Suprapubic skin (tissue), 4 donors: ENCODE measurements around the gene HNRNPH1.

Experiments used
- EP300 ChIP-seq: sonication (generic); formaldehyde crosslinking; IDR thresholded peaks from one replicate; pipeline ENCODE4 v1.6.1; 2017; ENCODE audit warnings: antibody characterized with exemption
- POLR2A ChIP-seq, 2 donors: fragments of 450-650 bp; IDR thresholded peaks; one replicate each; pipeline ENCODE4 v1.6.1; 2017; ENCODE audit warnings: antibody characterized with exemption in 2 of 2, mild to moderate bottlenecking in 2 of 2, moderate library complexity in 2 of 2
- POLR2AphosphoS5 ChIP-seq, 3 donors: sonication (generic); formaldehyde crosslinking; IDR thresholded peaks; one replicate each; pipeline ENCODE4 v1.6.1; 2017; ENCODE audit warnings: antibody characterized with exemption in 3 of 3
- TF ChIP-seq, protein P1 (sequence below), 2 donors: fragments of 200-600 bp in 1 of 2; fragments of 450-650 bp in 1 of 2; sonication (generic) in 1 of 2; IDR thresholded peaks; one replicate each; pipeline ENCODE4 v1.5.1; 2016 to 2019; ENCODE audit warnings: antibody characterized with exemption in 2 of 2, mild to moderate bottlenecking in 1 of 2, moderate library complexity in 1 of 2

DNA sequence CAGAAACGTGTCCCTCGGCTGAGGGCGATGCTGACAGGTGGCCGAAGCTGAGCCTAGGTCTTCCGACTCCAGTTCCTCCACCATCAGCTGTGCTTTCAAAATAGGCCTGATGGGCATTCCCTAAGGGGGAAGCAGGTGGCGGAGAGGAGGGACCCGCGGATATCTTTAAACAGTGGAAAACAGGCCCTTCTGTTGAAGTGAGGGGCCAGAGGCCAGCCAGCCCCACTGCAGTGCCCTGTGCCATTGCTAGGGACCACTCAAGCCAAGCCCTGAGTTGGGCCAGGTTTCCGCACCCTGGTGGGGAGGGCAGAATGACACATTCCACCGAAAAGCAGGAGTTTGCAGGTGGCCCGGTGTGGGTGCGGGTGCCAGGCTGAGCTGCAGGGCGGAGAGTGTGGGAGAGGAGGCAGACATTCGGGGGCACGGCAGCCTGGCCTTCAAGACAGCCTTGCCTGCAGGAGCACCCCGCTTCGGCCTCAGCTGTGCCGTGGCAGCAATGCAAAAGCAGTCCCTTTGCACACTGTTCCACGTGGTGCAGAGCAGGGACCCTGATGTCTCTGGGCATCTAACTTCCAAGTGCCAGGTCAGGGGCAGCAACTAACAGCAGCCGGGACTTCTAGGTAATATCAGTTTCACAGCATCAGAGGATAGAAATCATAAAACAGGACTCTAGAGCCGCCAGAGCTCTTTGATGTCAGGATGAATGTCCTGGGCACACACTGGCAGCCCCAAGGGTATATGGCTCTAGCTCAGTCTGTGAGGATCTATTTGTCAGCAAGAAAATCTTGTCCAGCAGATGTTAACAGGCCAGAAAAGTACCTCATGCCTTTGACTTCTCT, 17.2 kb downstream of the HNRNPH1 start:
- TF ChIP-seq, protein P1, sequence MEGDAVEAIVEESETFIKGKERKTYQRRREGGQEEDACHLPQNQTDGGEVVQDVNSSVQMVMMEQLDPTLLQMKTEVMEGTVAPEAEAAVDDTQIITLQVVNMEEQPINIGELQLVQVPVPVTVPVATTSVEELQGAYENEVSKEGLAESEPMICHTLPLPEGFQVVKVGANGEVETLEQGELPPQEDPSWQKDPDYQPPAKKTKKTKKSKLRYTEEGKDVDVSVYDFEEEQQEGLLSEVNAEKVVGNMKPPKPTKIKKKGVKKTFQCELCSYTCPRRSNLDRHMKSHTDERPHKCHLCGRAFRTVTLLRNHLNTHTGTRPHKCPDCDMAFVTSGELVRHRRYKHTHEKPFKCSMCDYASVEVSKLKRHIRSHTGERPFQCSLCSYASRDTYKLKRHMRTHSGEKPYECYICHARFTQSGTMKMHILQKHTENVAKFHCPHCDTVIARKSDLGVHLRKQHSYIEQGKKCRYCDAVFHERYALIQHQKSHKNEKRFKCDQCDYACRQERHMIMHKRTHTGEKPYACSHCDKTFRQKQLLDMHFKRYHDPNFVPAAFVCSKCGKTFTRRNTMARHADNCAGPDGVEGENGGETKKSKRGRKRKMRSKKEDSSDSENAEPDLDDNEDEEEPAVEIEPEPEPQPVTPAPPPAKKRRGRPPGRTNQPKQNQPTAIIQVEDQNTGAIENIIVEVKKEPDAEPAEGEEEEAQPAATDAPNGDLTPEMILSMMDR (IDR thresholded peaks at IDR 0.05), result no peak
- TF ChIP-seq POLR2A (IDR thresholded peaks at IDR 0.05), result no peak
- no peak for TF ChIP-seq POLR2AphosphoS5 (IDR thresholded peaks at IDR 0.05)
- no peak for TF ChIP-seq EP300
